HEK293 (cell line): ENCODE data around the gene TTC1.
A peak's percentile ranks its signal among the peaks of the same experiment; 100 is the strongest.

Experiments used
- CTCF ChIA-PET: fragments of 350-600 bp; formaldehyde crosslinking; extraction: SDS; loops from one replicate; lab custom pipeline; 2021; ENCODE audit warnings: antibody characterized with exemption; lab: Yijun Ruan, JAX
- POLR2A ChIA-PET: fragments of 300-600 bp; formaldehyde crosslinking; extraction: SDS; loops from one replicate; lab custom pipeline; 2020; ENCODE audit warnings: antibody characterized with exemption, inconsistent platforms; lab: Yijun Ruan, JAX
- H3K27ac ChIP-seq: fragments of 200-500 bp; sonication (Bioruptor generic); 2 replicates; pipeline ENCODE4 v1.5.1; 2014; ENCODE audit warnings: low read depth, low read length, control low read depth, inconsistent platforms; ENCODE audit errors: extremely low read depth
- H3K36me3 ChIP-seq, 2 experiments: fragments of 200-500 bp in 1 of 2; sonication (Bioruptor generic) in 1 of 2; 1 replicate in 1 of 2; 2 replicates in 1 of 2; pipeline ENCODE4 v1.5.1; 2014 to 2017; ENCODE audit warnings: inconsistent platforms in 2 of 2, low read length in 2 of 2; ENCODE audit not compliant: control insufficient read depth in 2 of 2, insufficient read depth in 1 of 2
- H3K4me1 ChIP-seq: fragments of 200-500 bp; sonication (Bioruptor generic); 2 replicates; pipeline ENCODE4 v1.5.1; 2014; ENCODE audit warnings: mild to moderate bottlenecking, low read length, inconsistent platforms; ENCODE audit not compliant: control insufficient read depth, insufficient read depth
- H3K4me3 ChIP-seq: 2 replicates; pipeline ENCODE4 v1.5.1; 2011; ENCODE audit warnings: low read depth, mild to moderate bottlenecking, control low read depth, low read length, moderate library complexity
- H3K9me3 ChIP-seq: fragments of 200-500 bp; sonication (Bioruptor generic); 2 replicates; pipeline ENCODE4 v1.5.1; 2014; ENCODE audit warnings: low read depth, low read length, inconsistent platforms; ENCODE audit not compliant: control insufficient read depth, insufficient read depth
- ELK4 ChIP-seq: IDR thresholded peaks from 2 replicates; pipeline ENCODE4 v1.6.1; 2011; ENCODE audit warnings: mild to moderate bottlenecking, low read depth, low read length, borderline replicate concordance
- GLIS1 ChIP-seq: fragments of 450-650 bp; formaldehyde crosslinking; IDR thresholded peaks from 2 replicates; pipeline ENCODE4 v1.5.1; 2016; ENCODE audit warnings: missing biosample characterization, missing genetic modification characterization
- MZF1 ChIP-seq: fragments of 450-650 bp; formaldehyde crosslinking; IDR thresholded peaks from 2 replicates; pipeline ENCODE4 v1.5.1; 2017; ENCODE audit warnings: missing biosample characterization, missing genetic modification characterization, borderline replicate concordance
- OSR2 ChIP-seq: fragments of 450-650 bp; formaldehyde crosslinking; IDR thresholded peaks from 2 replicates; pipeline ENCODE4 v1.5.1; 2016; ENCODE audit warnings: missing biosample characterization, missing genetic modification characterization
- SETDB1 ChIP-seq: IDR thresholded peaks from one replicate; pipeline ENCODE4 v1.6.1; 2017; ENCODE audit warnings: mild to moderate bottlenecking, low read length, moderate library complexity, mixed read lengths; ENCODE audit not compliant: insufficient read length
- TRIM28 ChIP-seq: IDR thresholded peaks from 2 replicates; pipeline ENCODE4 v1.6.1; 2011; ENCODE audit warnings: low read length, control low read depth, borderline replicate concordance
- ZBTB48 ChIP-seq: fragments of 450-650 bp; formaldehyde crosslinking; IDR thresholded peaks from 2 replicates; pipeline ENCODE4 v1.5.1; 2016; ENCODE audit warnings: missing biosample characterization, missing genetic modification characterization
- ZNF23 ChIP-seq: fragments of 450-650 bp; formaldehyde crosslinking; IDR thresholded peaks from 2 replicates; pipeline ENCODE4 v1.5.1; 2016; ENCODE audit warnings: missing biosample characterization, missing genetic modification characterization, borderline replicate concordance
- ZNF280C ChIP-seq: fragments of 450-650 bp; formaldehyde crosslinking; IDR thresholded peaks from 2 replicates; pipeline ENCODE4 v1.5.1; 2016; ENCODE audit warnings: missing biosample characterization, missing genetic modification characterization
- ZNF398 ChIP-seq: fragments of 450-650 bp; formaldehyde crosslinking; IDR thresholded peaks from 2 replicates; pipeline ENCODE4 v1.5.1; 2017; ENCODE audit warnings: missing biosample characterization, missing genetic modification characterization
- ZNF433 ChIP-seq: fragments of 450-650 bp; formaldehyde crosslinking; IDR thresholded peaks from 2 replicates; pipeline ENCODE4 v1.5.1; 2016; ENCODE audit warnings: missing biosample characterization, missing genetic modification characterization, low read depth
- ZNF488 ChIP-seq: fragments of 450-650 bp; formaldehyde crosslinking; IDR thresholded peaks from 2 replicates; pipeline ENCODE4 v1.5.1; 2016; ENCODE audit warnings: missing biosample characterization, missing genetic modification characterization
- ZNF513 ChIP-seq: fragments of 450-650 bp; IDR thresholded peaks from 2 replicates; pipeline ENCODE4 v1.5.1; 2018; ENCODE audit warnings: missing biosample characterization, missing genetic modification characterization
- ZNF529 ChIP-seq: fragments of 450-650 bp; formaldehyde crosslinking; IDR thresholded peaks from 2 replicates; pipeline ENCODE4 v1.5.1; 2017; ENCODE audit warnings: missing genetic modification characterization, missing biosample characterization; ENCODE audit not compliant: insufficient replicate concordance
- ZNF530 ChIP-seq: fragments of 450-650 bp; formaldehyde crosslinking; IDR thresholded peaks from 2 replicates; pipeline ENCODE4 v1.5.1; 2016; ENCODE audit warnings: low read depth, missing biosample characterization, missing genetic modification characterization
- ZNF623 ChIP-seq: fragments of 450-650 bp; formaldehyde crosslinking; IDR thresholded peaks from 2 replicates; pipeline ENCODE4 v1.5.1; 2016; ENCODE audit warnings: missing biosample characterization, missing genetic modification characterization
- ZNF624 ChIP-seq: fragments of 450-650 bp; formaldehyde crosslinking; IDR thresholded peaks from 2 replicates; pipeline ENCODE4 v1.5.1; 2017; ENCODE audit warnings: missing biosample characterization, missing genetic modification characterization
- ZNF76 ChIP-seq: fragments of 450-650 bp; formaldehyde crosslinking; IDR thresholded peaks from 2 replicates; pipeline ENCODE4; 2016; ENCODE audit warnings: low read depth, missing biosample characterization, missing genetic modification characterization, borderline replicate concordance
- ZSCAN23 ChIP-seq: fragments of 450-650 bp; formaldehyde crosslinking; IDR thresholded peaks from 2 replicates; pipeline ENCODE4 v1.5.1; 2016; ENCODE audit warnings: missing biosample characterization, missing genetic modification characterization

Gene TTC1

GRCh38 chr5:159992566-159992965, 16.4 kb upstream of the TTC1 start:
- H3K36me3 ChIP-seq: no peaks in the 10 kb centered on the region
- H3K4me3 ChIP-seq: no peak overlapping the region
- H3K9me3 ChIP-seq: peaks cover 2% of the 10 kb centered on the region; the same call in 1 of the 2 replicates
- H3K27ac ChIP-seq: no peak overlapping the region
- no peak for TF ChIP-seq ZNF623 (tag by site-specific recombination)
- H3K4me1 ChIP-seq: no peaks in the 10 kb centered on the region
- ChIA-PET CTCF (interaction anchor here (0.8 to 1.5 kb wide), 3 partner anchors 545 to 548 kb away, joined by 3 to 5 read pairs (median 3); no protein-coding TSS in a partner anchor), POLR2A (no interaction called here)

- TF ChIP-seq OSR2 (tag by site-specific recombination) (no peak), SETDB1 (peak; percentile 88), TRIM28 (peak; percentile 69; the same call in 1 of the 2 replicates)
- CTCF ChIA-PET: interaction anchor here (0.8 kb wide), 2 partner anchors 210 to 548 kb away, joined by 3 read pairs; no protein-coding TSS in a partner anchor
Measured at GRCh38 chr5:159993194-159993593, 15.7 kb upstream of the TTC1 start.

GRCh38 chr5:159995907-159996306, 13.0 kb upstream of the TTC1 start:
- H3K36me3 ChIP-seq: no peaks in the 10 kb centered on the region
- POLR2A ChIA-PET: no interaction called here
- H3K9me3 ChIP-seq: peaks cover 2% of the 10 kb centered on the region; the same call in 1 of the 2 replicates
- CTCF ChIA-PET: interaction anchor here (2.1 kb wide), 1 partner anchor 9 kb away, joined by 8 read pairs; no protein-coding TSS in a partner anchor
- no peak overlapping the region for H3K27ac ChIP-seq
- no peak overlapping the region for H3K4me3 ChIP-seq
- H3K4me1 ChIP-seq: no peaks in the 10 kb centered on the region
- TF ChIP-seq ZNF76 (tag by site-specific recombination) (no peak), ZBTB48 (no peak), ZSCAN23 (no peak), ELK4 (no peak), ZNF529 (tag by site-specific recombination) (no peak), ZNF433 (tag by site-specific recombination) (no peak), ZNF513 (tag by site-specific recombination) (no peak), ZNF398 (tag by site-specific recombination) (no peak)

More at GRCh38 chr5:159993194-159993593, 15.7 kb upstream of the TTC1 start:
- H3K4me1 ChIP-seq: no peaks in the 10 kb centered on the region
- H3K36me3 ChIP-seq: no peaks in the 10 kb centered on the region
- H3K4me3 ChIP-seq: no peak overlapping the region
- no peak overlapping the region for H3K27ac ChIP-seq
- peaks cover 2% of the 10 kb centered on the region; the same call in 1 of the 2 replicates for H3K9me3 ChIP-seq
- POLR2A ChIA-PET: no interaction called here

- Histone ChIP-seq H3K36me3 (no peaks in the 10 kb centered on the region), H3K9me3 (no peaks in the 10 kb centered on the region), H3K4me3 (no peak overlapping the region), H3K27ac (no peak overlapping the region), H3K4me1 (no peaks in the 10 kb centered on the region)
- ChIA-PET POLR2A (no interaction called here), CTCF (interaction anchor here (0.6 to 1.1 kb wide), 3 partner anchors 14 to 691 kb away, joined by 3 to 4 read pairs (median 3); no protein-coding TSS in a partner anchor)
- TF ChIP-seq ZNF488: no peak
- TF ChIP-seq ZSCAN23: no peak
- no peak for TF ChIP-seq ZNF280C (tag by site-specific recombination)
- no peak for TF ChIP-seq GLIS1 (tag by site-specific recombination)
- TF ChIP-seq ZNF530 (tag by site-specific recombination): no peak
- TF ChIP-seq ZNF23 (tag by site-specific recombination): no peak
- TF ChIP-seq ZNF624 (tag by site-specific recombination): no peak
- TF ChIP-seq MZF1 (tag by site-specific recombination): no peak
Measured at GRCh38 chr5:160001457-160001856, 7.5 kb upstream of the TTC1 start.
